Esophagus squamous epithelium (tissue), 4 donors: ENCODE measurements around the gene IKBKG.

ENCODE experiments used
- POLR2A ChIP-seq, 4 donors: fragments of 450-650 bp; IDR thresholded peaks; one replicate each; pipeline ENCODE4 v1.6.1; 2017; ENCODE audit warnings: antibody characterized with exemption in 4 of 4, mild to moderate bottlenecking in 4 of 4, moderate library complexity in 3 of 4
- TF ChIP-seq, protein P1 (sequence below), 6 experiments: fragments of 450-650 bp in 4 of 6; fragments of 200-600 bp in 2 of 6; sonication (generic) in 2 of 6; IDR thresholded peaks; one replicate each; pipeline ENCODE4 v1.5.1; 2016 to 2019; ENCODE audit warnings: antibody characterized with exemption in 6 of 6, mild to moderate bottlenecking in 4 of 6, moderate library complexity in 4 of 6

DNA sequence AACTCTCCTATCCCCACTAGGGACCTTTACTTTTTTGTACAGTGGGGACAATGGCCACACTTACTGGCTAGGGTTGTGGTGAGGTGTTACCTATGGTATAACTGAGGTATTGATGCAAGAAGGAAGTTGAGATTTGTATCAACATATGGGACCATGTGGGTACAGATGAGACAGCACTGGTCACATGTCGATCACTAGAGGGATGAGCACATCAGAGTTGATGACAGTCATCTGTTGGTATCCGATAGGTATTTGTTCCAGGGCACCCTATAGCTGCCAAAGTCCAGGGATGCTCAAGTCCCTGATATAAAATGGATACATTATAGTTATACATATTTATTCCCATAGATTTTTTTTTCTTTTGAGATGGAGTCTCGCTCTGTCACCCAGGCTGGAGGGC lies 44.4 kb upstream of the IKBKG start:
- TF ChIP-seq, protein P1, sequence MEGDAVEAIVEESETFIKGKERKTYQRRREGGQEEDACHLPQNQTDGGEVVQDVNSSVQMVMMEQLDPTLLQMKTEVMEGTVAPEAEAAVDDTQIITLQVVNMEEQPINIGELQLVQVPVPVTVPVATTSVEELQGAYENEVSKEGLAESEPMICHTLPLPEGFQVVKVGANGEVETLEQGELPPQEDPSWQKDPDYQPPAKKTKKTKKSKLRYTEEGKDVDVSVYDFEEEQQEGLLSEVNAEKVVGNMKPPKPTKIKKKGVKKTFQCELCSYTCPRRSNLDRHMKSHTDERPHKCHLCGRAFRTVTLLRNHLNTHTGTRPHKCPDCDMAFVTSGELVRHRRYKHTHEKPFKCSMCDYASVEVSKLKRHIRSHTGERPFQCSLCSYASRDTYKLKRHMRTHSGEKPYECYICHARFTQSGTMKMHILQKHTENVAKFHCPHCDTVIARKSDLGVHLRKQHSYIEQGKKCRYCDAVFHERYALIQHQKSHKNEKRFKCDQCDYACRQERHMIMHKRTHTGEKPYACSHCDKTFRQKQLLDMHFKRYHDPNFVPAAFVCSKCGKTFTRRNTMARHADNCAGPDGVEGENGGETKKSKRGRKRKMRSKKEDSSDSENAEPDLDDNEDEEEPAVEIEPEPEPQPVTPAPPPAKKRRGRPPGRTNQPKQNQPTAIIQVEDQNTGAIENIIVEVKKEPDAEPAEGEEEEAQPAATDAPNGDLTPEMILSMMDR (IDR thresholded peaks at IDR 0.05), result no peak
- no peak for TF ChIP-seq POLR2A (IDR thresholded peaks at IDR 0.05)
